Measurements from ENCODE around the gene TFF3.

The TFF3 gene

GRCh38 chr21:42305707-42306147, 9.5 kb downstream of the TFF3 start:
- Histone ChIP-seq H3K9me3 (no peaks in the 10 kb centered on the region), H3K4me1 (peaks cover 0 to 5% (median 0%) of the 10 kb centered on the region in 4 donors), H3K27ac (no peak overlapping the region), H3K36me3 (no peaks in the 10 kb centered on the region), H3K4me3 (no peak overlapping the region), H3K27me3 (peaks cover 0 to 74% of the 10 kb centered on the region in 2 donors)
- TF ChIP-seq CTCF (IDR thresholded peaks at IDR 0.05): no peak
- intact Hi-C loops (cut with DNase I; ENCODE audit: low total_unique reads): no loop called here
- peak in 1 of 2 donors; percentile 14 for DNase-seq

- no peaks in the 10 kb centered on the region for H3K9me3 ChIP-seq
- no peak overlapping the region for H3K4me3 ChIP-seq
- H3K27me3 ChIP-seq: peaks cover 0 to 68% of the 10 kb centered on the region in 2 donors
- H3K4me1 ChIP-seq: peaks cover 0 to 4% (median 0%) of the 10 kb centered on the region in 4 donors
- H3K27ac ChIP-seq: no peak overlapping the region
- intact Hi-C loops (cut with DNase I; ENCODE audit: low total_unique reads): no loop called here
- peak in 1 of 2 donors; percentile 9 for DNase-seq
- H3K36me3 ChIP-seq: no peaks in the 10 kb centered on the region
- no peak for TF ChIP-seq CTCF (IDR thresholded peaks at IDR 0.05)
Observed at GRCh38 chr21:42304556-42305454, 10.4 kb downstream of the TFF3 start.

- TF ChIP-seq CTCF (IDR thresholded peaks at IDR 0.05): no peak
- H3K27me3 ChIP-seq: peaks cover 0 to 60% of the 10 kb centered on the region in 2 donors
- intact Hi-C loops (cut with DNase I; ENCODE audit: low total_unique reads): no loop called here
Observed at GRCh38 chr21:42303443-42303842, 11.8 kb downstream of the TFF3 start.

GRCh38 chr21:42302794-42303193, 12.4 kb downstream of the TFF3 start:
- Histone ChIP-seq H3K9me3 (no peaks in the 10 kb centered on the region), H3K36me3 (no peaks in the 10 kb centered on the region), H3K4me1 (no peaks in the 10 kb centered on the region), H3K4me3 (no peak overlapping the region), H3K27me3 (peaks cover 0 to 53% of the 10 kb centered on the region in 2 donors), H3K27ac (no peak overlapping the region)
- no peak for DNase-seq
- TF ChIP-seq CTCF (IDR thresholded peaks at IDR 0.05): no peak
- intact Hi-C loops (cut with DNase I; ENCODE audit: low total_unique reads): no loop called here

More at GRCh38 chr21:42303443-42303842, 11.8 kb downstream of the TFF3 start:
- no peak for DNase-seq
- H3K4me1 ChIP-seq: no peaks in the 10 kb centered on the region
- no peaks in the 10 kb centered on the region for H3K36me3 ChIP-seq
- H3K4me3 ChIP-seq: no peak overlapping the region
- H3K27ac ChIP-seq: no peak overlapping the region
- no peaks in the 10 kb centered on the region for H3K9me3 ChIP-seq

- Histone ChIP-seq H3K27me3 (peaks cover 0 to 47% of the 10 kb centered on the region in 2 donors), H3K4me1 (no peaks in the 10 kb centered on the region), H3K27ac (no peak overlapping the region), H3K36me3 (no peaks in the 10 kb centered on the region), H3K4me3 (no peak overlapping the region), H3K9me3 (no peaks in the 10 kb centered on the region)
- no peak for DNase-seq
- no peak for TF ChIP-seq CTCF (IDR thresholded peaks at IDR 0.05)
- intact Hi-C loops (cut with DNase I; ENCODE audit: low total_unique reads): no loop called here
Observed at GRCh38 chr21:42302076-42302650, 13.0 kb downstream of the TFF3 start.
